ENCODE measurements around the gene RS1.

The RS1 gene

DNA sequence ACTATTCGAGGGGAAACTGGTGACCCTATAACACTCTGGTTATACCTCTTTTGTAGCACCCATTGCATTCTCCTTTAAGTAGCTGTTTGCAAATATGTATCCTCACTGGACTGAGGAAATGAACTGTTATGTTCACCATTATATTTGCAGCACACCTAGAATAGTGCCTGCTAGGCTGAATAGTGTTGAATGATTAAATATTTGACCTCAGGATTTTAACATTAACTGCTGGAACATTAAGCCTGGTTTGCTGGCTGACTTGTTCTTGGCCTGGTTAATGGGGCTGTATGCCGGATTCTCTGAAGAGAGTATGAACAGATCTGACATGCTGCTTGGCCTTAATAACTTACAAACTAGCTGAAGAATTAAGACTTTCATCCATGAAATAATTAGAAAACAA, 80.1 kb downstream of the RS1 start:
- FAIRE-seq = peak; percentile 99

Measured in islet of Langerhans (tissue), 1 donor.